Measurements from ENCODE around the gene CMKLR1. TPM values are rescaled to one million over a fixed set of nuclear protein-coding genes. Genes with fewer than 3 reads are reported as not detected.

The CMKLR1 gene
- total RNA-seq, 2 experiments from 2014 or later, result not detected

DNA sequence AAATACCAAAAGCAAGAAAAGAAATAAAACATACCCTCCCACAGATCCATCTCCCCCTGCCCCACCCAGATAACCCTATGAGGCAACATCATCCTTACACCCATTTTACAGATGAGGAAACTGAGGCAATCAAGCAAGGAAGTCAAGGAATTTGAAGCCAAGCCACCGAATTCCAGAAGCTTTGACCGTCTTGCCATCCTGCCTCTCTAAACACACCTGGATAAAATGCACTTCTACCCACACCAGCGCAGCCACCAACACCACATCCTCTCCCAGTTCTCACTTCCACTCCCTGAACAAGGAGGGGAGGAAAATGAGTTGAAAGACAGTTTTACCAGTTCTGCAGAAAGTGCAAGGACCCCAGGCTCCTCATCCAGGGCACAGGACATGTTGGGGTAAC lies 13.6 kb downstream of the CMKLR1 start:
- Mint-ChIP-seq H3K27me3 (peaks cover 10% of the 10 kb centered on the region), H3K9me3 (no peaks in the 10 kb centered on the region), H3K27ac (no peak overlapping the region), H3K4me1 (ENCODE audit: low read depth) (no peaks in the 10 kb centered on the region), H3K4me3 (no peak overlapping the region), H3K36me3 (no peaks in the 10 kb centered on the region)
- POLR2A ChIA-PET, result no interaction called here
- intact Hi-C loops (cut with micrococcal nuclease), result no loop called here
- CTCF ChIA-PET, result no interaction called here
- no peak for DNase-seq

DNA sequence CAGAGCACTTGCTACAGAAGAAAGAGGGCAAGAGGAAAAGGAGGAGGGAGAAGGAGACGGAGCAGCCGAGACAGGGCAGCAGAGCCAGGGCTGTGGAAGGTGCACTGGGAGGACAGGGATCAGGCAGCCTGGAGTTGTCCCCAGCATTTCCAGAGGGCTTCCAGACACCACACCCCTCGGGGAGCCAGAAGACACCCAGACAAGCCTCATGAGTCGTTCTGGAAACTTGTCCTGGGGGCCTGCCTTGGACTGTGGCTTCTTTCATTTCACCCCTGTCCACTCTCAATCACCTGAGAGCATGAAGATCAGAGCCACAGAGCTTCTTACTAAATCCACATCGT lies 14.1 kb downstream of the CMKLR1 start:
- no peaks in the 10 kb centered on the region for H3K9me3 Mint-ChIP-seq
- H3K4me3 Mint-ChIP-seq, result no peak overlapping the region
- ChIA-PET POLR2A (no interaction called here), CTCF (no interaction called here)
- no peak for DNase-seq
- H3K27me3 Mint-ChIP-seq, result peaks cover 11% of the 10 kb centered on the region
- intact Hi-C loops (cut with micrococcal nuclease), result no loop called here
- no peaks in the 10 kb centered on the region for H3K36me3 Mint-ChIP-seq
- no peak overlapping the region for H3K27ac Mint-ChIP-seq
- no peaks in the 10 kb centered on the region for H3K4me1 Mint-ChIP-seq (ENCODE audit: low read depth)

DNA sequence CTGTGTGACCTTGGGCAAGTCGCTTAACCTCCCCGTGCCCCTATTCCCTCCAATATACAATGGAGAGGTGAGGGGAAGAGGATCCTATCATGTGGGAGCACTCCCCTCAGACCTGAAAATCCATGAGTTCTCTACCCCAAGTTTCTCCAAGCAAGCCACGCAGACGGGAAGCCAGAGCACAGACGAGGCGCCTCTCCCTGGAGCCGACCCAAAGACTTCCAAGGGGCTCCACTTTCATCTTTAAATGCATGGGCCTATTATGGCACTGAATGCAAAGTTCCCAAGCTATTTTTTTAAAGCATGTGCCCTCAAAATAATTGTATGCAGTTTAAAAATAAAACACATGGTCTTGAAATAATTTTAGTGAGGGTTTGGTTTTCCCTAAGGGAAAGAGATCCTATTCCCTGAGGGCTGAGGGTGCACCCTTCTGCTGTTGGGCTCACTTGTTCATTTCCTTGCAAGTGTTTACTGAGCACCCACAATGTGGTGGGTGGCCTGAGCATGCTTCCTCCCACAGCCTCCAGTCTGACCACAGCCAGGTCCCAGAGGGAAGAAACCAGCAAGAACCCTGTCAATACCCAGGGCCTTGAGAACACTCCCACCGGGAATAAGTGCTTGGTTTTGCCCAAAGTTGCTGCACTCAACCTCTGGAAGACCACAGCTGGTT lies 14.6 kb downstream of the CMKLR1 start:
- Mint-ChIP-seq H3K27ac (no peak overlapping the region), H3K4me3 (no peak overlapping the region), H3K27me3 (peaks cover 11% of the 10 kb centered on the region), H3K9me3 (no peaks in the 10 kb centered on the region), H3K4me1 (ENCODE audit: low read depth) (no peaks in the 10 kb centered on the region), H3K36me3 (no peaks in the 10 kb centered on the region)
- no peak for DNase-seq
- POLR2A ChIA-PET, result no interaction called here
- CTCF ChIA-PET, result no interaction called here
- intact Hi-C loops (cut with micrococcal nuclease), result no loop called here

DNA sequence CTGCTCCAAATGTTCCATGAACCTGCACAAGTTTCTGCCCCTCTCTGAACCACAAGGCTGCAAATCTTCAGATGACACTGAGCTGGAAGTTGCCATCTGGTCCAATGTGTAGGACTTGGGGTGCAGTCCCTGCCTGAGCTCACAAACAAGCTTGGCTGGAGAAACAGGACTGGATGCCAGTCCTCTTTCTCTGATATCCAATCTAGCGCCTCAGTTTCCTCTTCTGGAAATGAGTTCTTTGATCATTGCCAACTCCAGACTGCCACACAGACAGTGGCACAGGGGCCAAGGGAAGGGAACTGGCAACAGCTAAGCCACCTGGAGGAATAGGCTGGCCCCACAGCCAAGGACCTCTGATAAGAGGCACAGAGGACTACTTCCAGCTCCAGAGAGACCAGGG lies 15.5 kb downstream of the CMKLR1 start:
- Mint-ChIP-seq H3K9me3 (no peaks in the 10 kb centered on the region), H3K27ac (no peak overlapping the region), H3K4me3 (no peak overlapping the region), H3K36me3 (no peaks in the 10 kb centered on the region), H3K27me3 (peaks cover 11% of the 10 kb centered on the region), H3K4me1 (ENCODE audit: low read depth) (no peaks in the 10 kb centered on the region)
- POLR2A ChIA-PET, result no interaction called here
- DNase-seq, result no peak
- CTCF ChIA-PET, result no interaction called here
- intact Hi-C loops (cut with micrococcal nuclease), result no loop called here

DNA sequence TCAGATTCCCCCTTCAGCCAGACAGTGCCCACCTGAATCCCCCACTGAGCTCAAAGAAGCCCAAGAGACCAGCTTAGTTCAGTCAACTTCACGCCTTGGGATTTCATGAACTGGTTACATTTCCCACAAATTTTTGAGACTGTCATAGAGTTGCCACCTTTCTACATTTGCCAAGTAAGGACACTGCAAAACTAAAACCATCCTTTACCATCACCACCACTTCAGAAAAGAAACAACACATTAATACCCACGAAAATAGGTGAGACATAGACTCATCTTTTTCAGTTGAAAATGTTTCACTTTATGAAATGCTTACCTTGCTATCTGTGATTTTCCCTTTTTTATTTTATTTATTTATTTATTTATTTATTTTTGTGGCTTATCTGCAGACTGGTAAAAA lies 16.1 kb downstream of the CMKLR1 start:
- intact Hi-C loops (cut with micrococcal nuclease), result no loop called here
- ChIA-PET CTCF (no interaction called here), POLR2A (no interaction called here)
- Mint-ChIP-seq H3K36me3 (no peaks in the 10 kb centered on the region), H3K4me1 (ENCODE audit: low read depth) (no peaks in the 10 kb centered on the region), H3K27me3 (peaks cover 11% of the 10 kb centered on the region), H3K4me3 (no peak overlapping the region), H3K27ac (no peak overlapping the region), H3K9me3 (no peaks in the 10 kb centered on the region)
- DNase-seq, result no peak

DNA sequence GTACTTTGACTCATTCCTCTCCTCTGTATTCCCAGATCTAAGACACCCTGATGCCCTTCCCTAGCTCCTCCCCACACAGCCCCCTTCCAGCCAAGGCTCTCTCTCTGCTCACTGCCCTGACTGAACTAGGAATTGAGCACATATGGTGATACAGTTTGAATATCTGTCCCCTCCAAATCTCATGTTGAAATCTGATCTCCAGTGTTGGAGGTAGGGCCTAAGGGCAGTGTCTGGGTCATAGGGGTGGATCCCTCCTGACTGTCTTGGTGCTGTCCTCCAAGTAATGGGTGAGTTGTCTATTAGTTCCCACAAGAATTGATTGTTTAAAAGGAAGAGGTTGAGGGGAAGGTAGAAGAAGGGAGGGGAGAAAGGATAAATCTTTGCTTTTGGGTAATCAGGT lies 17.4 kb downstream of the CMKLR1 start:
- POLR2A ChIA-PET, result no interaction called here
- H3K27ac Mint-ChIP-seq, result no peak overlapping the region
- intact Hi-C loops (cut with micrococcal nuclease), result no loop called here
- no peaks in the 10 kb centered on the region for H3K36me3 Mint-ChIP-seq
- no peak overlapping the region for H3K4me3 Mint-ChIP-seq
- peaks cover 9% of the 10 kb centered on the region for H3K27me3 Mint-ChIP-seq
- CTCF ChIA-PET, result no interaction called here
- H3K4me1 Mint-ChIP-seq (ENCODE audit: low read depth), result no peaks in the 10 kb centered on the region
- DNase-seq, result no peak
- H3K9me3 Mint-ChIP-seq, result no peaks in the 10 kb centered on the region

DNA sequence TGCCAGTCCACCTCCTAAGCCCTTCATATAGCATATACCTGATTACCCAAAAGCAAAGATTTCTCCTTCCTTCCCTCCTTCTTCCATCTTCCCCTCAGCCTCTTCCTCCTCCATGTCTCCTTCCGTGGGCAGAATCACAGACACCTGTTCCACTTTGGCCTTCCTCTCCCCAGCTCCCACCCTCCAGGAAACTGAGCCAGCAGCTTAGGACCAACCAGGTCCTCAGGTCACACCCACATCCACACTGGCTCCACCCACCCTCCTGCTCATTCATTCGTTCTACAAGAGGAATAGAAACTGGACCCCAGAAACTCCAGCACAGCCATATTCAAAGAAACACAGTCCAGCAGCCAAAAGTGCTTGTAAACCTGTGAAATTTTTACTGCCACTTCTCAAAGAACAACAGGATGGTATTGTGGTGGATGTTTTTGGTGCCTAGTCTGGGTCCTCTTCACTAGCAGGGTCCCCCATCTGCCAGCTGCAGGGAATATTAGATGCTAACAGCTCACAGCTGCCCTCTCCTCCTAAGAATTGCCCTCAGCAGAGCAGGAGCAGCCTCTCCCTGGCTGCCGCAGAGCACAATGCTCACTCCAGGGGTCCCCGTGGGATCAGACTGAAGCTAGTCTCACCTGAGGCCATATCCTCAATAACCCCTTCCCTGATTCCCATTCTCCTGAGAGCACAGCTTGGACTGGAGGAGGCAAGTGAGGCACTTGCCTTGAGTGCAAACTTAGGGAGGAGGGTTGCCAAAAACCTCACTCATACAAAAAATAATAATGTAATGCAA lies 18.4 kb downstream of the CMKLR1 start:
- POLR2A ChIA-PET, result no interaction called here
- no peak for DNase-seq
- CTCF ChIA-PET, result no interaction called here
- H3K9me3 Mint-ChIP-seq, result no peaks in the 10 kb centered on the region
- H3K27ac Mint-ChIP-seq, result no peak overlapping the region
- peaks cover 6% of the 10 kb centered on the region for H3K27me3 Mint-ChIP-seq
- H3K4me1 Mint-ChIP-seq (ENCODE audit: low read depth), result no peaks in the 10 kb centered on the region
- intact Hi-C loops (cut with micrococcal nuclease), result no loop called here
- no peak overlapping the region for H3K4me3 Mint-ChIP-seq
- no peaks in the 10 kb centered on the region for H3K36me3 Mint-ChIP-seq

DNA sequence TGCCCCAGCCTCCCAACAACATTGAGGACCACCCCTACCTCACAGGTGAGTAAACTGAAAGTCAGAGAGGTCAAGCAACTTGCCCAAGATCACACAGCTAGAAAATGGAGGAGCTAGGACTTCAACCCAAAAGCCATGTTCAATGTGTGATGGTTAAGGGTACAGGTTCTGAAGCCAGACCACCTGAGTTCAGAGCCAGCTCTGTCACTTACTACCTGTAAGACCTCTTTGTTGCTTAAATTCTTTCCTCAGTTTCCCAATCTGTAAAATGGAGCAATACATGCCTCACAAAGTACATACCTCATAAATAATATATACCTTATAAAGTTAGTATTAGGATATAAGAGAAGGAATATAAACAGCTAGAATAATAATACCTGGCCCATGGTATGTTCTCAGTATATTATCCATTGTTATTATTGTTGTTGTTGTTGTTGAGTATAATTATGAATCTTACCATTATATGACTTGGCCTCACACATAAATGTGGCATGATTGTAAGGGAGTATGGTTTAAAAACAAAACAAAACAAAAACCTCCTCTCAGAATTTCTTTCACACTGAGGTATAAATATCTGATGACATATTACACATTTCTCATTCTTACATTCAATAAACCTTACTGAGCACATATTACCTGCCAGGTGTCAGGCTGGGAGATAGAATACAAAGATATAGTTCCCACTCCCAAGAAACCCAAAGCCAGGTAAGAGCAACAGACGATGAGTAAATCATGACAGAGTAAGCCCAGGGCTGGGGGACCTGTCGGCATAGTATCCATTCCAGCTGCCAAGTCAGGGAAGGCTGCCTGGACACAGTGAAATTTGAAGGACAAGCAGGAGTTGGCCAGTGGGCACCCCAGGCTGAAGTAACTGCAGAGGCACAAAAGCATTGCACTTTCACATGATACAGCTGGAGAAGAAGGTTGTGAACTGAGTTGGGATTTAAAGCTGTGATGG lies 19.6 kb downstream of the CMKLR1 start:
- Mint-ChIP-seq H3K4me1 (ENCODE audit: low read depth) (no peaks in the 10 kb centered on the region), H3K36me3 (no peaks in the 10 kb centered on the region), H3K27ac (no peak overlapping the region), H3K27me3 (peaks cover 6% of the 10 kb centered on the region), H3K4me3 (no peak overlapping the region), H3K9me3 (no peaks in the 10 kb centered on the region)
- intact Hi-C loops (cut with micrococcal nuclease), result no loop called here
- POLR2A ChIA-PET, result no interaction called here
- CTCF ChIA-PET, result no interaction called here
- no peak for DNase-seq

DNA sequence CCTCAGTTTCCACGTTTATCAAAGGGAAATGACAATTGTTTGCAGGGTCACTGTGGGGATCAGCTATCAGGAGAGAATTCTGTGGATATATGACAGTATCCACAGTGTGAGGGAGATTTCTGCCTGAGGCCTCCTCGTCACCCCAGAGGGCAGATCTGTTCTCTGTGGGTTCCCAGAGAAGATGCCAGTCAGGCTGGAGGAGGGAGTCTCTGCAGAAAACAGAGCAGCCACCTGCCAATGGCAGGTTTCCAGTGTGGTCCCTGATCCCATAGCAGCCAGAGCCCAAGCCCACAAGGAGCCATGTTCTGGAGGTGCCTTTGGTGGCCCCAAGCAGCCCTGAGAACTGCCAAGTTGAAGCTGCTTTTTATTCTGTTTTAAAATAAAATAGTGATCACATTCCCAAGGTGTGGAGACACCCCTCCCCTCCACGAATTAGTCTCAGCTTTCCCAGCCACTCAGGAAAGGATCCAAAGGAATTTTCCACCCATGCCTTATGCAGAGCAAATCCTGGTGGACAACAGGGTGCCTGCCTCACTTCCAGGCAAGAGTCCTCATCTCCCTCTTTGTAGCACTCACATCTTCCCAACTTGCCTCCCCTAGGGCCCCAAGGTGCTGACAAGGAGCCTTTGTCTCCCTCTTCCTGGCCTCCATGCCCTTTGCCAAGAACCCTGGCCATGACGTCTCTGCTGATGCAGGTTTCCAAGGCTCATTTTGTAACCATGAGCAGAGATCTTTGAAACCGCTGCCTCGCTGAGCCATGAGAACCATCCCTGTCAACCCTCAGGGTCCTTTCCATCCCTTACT lies 20.4 kb downstream of the CMKLR1 start:
- intact Hi-C loops (cut with micrococcal nuclease), result no loop called here
- Mint-ChIP-seq H3K27ac (no peak overlapping the region), H3K4me3 (no peak overlapping the region), H3K36me3 (no peaks in the 10 kb centered on the region), H3K9me3 (no peaks in the 10 kb centered on the region), H3K4me1 (ENCODE audit: low read depth) (peaks cover 5% of the 10 kb centered on the region), H3K27me3 (peaks cover 6% of the 10 kb centered on the region)
- ChIA-PET CTCF (no interaction called here), POLR2A (no interaction called here)
- no peak for DNase-seq

DNA sequence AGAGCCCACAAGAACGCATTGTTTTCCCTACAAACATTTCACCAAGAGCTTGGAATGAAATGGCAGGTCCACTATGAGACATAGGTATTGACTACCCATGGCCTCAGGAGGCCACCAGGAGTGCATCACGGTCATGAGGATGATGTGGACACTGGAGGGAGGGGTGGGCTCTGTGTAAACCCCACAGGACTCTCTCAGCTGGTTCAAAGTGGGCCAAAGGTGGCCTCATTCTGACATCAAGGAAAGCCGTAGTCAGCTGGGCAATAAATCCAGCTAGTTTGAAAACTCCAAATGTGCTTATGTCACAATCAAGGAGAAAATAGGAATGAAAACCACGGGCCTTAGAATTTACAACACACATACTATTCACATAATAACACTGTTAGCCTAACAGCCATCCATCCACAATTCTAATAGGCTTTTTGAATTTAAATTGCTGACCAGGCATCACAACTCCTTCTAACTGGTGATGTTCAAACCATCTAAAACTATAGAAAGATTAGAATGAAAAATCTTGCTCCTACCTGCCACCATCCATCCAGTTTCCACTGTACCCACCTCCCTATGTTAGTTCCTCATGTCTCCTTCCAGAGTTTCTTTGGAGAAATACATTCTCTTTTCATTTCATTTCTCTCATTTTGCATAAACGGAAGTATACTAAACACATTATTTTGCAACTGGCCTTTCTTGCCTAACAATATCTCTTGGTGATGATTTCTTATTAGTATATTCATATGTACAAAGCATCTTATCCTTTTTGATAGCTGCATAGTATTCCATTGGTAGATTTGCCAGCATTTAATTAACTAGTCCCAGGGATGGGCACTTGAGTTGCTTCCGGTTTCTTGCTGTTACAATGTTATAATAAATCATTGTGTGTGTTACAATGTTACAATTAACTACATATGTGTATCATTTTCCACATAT lies 21.5 kb downstream of the CMKLR1 start:
- DNase-seq, result no peak
- Mint-ChIP-seq H3K4me1 (ENCODE audit: low read depth) (peaks cover 8% of the 10 kb centered on the region), H3K4me3 (no peak overlapping the region), H3K9me3 (no peaks in the 10 kb centered on the region), H3K27me3 (peaks cover 2% of the 10 kb centered on the region), H3K27ac (no peak overlapping the region), H3K36me3 (no peaks in the 10 kb centered on the region)
- ChIA-PET POLR2A (no interaction called here), CTCF (interaction anchor here (1.1 kb wide), 1 partner anchor 10 kb away, joined by 3 read pairs; no protein-coding TSS in a partner anchor)
- intact Hi-C loops (cut with micrococcal nuclease), result no loop called here

Data from activated CD4-positive, alpha-beta memory T cell treated with anti-CD3 and anti-CD28 coated beads for 36 hours (primary cell).